OCI-LY1 (cell line): ENCODE measurements around the gene ZNF827.

Source experiments
- EZH2 ChIP-seq: fragments of 200-600 bp; sonication (generic), shearing (Covaris generic); IDR thresholded peaks from 2 replicates; pipeline ENCODE4 v1.8.0; 2017; ENCODE audit warnings: borderline replicate concordance, mixed run types, mild to moderate bottlenecking, antibody characterized with exemption, low read length, moderate library complexity, mixed read lengths
- TF ChIP-seq, protein P1 (sequence below): fragments of 200-600 bp; sonication (generic), shearing (Covaris generic); IDR thresholded peaks from 2 replicates; pipeline ENCODE4 v1.5.1; 2017; ENCODE audit warnings: mild to moderate bottlenecking, antibody characterized with exemption, low read length, moderate library complexity, mixed read lengths

DNA sequence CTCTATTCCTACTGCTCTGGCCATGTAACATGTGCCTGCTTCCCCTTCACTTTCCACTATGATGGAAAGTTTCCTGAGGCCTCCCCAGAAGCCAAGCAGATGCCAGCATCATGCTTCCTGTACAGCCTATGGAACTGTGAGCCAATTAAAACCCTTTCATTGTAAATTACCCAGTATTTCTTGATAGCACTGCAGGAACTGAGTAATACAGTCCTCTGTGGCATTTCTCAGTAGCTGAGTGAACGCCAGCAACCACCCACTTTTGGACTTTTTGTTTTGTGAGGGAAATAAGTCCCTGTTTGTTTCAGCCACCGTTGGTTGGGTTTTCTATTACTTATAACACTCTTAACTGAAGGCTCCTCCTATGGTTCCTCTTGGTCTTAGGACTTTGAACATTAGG lies 154.6 kb downstream of the ZNF827 start:
- no peak for TF ChIP-seq EZH2
- TF ChIP-seq, protein P1, sequence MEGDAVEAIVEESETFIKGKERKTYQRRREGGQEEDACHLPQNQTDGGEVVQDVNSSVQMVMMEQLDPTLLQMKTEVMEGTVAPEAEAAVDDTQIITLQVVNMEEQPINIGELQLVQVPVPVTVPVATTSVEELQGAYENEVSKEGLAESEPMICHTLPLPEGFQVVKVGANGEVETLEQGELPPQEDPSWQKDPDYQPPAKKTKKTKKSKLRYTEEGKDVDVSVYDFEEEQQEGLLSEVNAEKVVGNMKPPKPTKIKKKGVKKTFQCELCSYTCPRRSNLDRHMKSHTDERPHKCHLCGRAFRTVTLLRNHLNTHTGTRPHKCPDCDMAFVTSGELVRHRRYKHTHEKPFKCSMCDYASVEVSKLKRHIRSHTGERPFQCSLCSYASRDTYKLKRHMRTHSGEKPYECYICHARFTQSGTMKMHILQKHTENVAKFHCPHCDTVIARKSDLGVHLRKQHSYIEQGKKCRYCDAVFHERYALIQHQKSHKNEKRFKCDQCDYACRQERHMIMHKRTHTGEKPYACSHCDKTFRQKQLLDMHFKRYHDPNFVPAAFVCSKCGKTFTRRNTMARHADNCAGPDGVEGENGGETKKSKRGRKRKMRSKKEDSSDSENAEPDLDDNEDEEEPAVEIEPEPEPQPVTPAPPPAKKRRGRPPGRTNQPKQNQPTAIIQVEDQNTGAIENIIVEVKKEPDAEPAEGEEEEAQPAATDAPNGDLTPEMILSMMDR = no peak
